AG04450 (cell line): Measurements from ENCODE around the gene MRPL33. TPM values are rescaled to one million over a fixed set of nuclear protein-coding genes. Genes with fewer than 3 reads are reported as not detected.

ENCODE experiments used
- CTCF ChIA-PET: fragments of 300-600, 350-600 bp; formaldehyde crosslinking; extraction: SDS; loops from one replicate; lab custom pipeline; 2022; ENCODE audit warnings: antibody characterized with exemption, inconsistent platforms; lab: Charles Lee
- POLR2A ChIA-PET: fragments of 350-600 bp; formaldehyde crosslinking; extraction: SDS; loops from one replicate; lab custom pipeline; 2021; ENCODE audit warnings: antibody characterized with exemption, inconsistent platforms; lab: Yijun Ruan, JAX
- DNase-seq: peaks from one replicate; pipeline ENCODE4 v3.0.0-alpha.2; 2011; ENCODE audit warnings: low read depth, low spot score
- H3K27ac ChIP-seq: one replicate; pipeline ENCODE4 v1.5.1; 2012; ENCODE audit warnings: low read depth, low read length, control low read depth
- H3K27me3 ChIP-seq: one replicate; pipeline ENCODE4 v1.6.0; 2012; ENCODE audit warnings: low read length; ENCODE audit not compliant: control insufficient read depth, insufficient read depth
- H3K4me3 ChIP-seq: 2 replicates; pipeline ENCODE4 v1.5.1; 2011; ENCODE audit warnings: mild to moderate bottlenecking, low read depth, low read length, control low read depth
- H3K9me3 ChIP-seq: 2 replicates; pipeline ENCODE4 v1.5.1; 2012; ENCODE audit warnings: low read length; ENCODE audit not compliant: control insufficient read depth, insufficient read depth
- CTCF ChIP-seq: IDR thresholded peaks from 2 replicates; pipeline ENCODE4 v1.5.1; 2011; ENCODE audit warnings: low read depth, low read length, control low read depth, inconsistent platforms
- polyA plus RNA-seq: library from polyadenylated mRNA; depleted of rRNA; stranded (reverse); fragments of >200 nt; gene quantifications from 2 replicates; pipeline ENCODE4 v1.2.3, GENCODE V29; 2011

MRPL33 gene
- polyA plus RNA-seq, 1 experiment, result 137 TPM

- Histone ChIP-seq H3K4me3 (no peak overlapping the region), H3K9me3 (no peaks in the 10 kb centered on the region), H3K27ac (peak overlapping the region; percentile 24), H3K27me3 (no peaks in the 10 kb centered on the region)
- no peak for TF ChIP-seq CTCF
- CTCF ChIA-PET, result interaction anchor here (0.7 to 1.7 kb wide), 6 partner anchors 12 to 360 kb away, joined by 3 to 4 read pairs (median 3); no protein-coding TSS in a partner anchor
- POLR2A ChIA-PET, result no interaction called here
- peak; percentile 21 for DNase-seq
These were observed 46.4 kb upstream of the MRPL33 start for GRCh38 chr2:27724905-27725701.

- POLR2A ChIA-PET, result no interaction called here
- Histone ChIP-seq H3K4me3 (no peak overlapping the region), H3K27me3 (no peaks in the 10 kb centered on the region), H3K9me3 (no peaks in the 10 kb centered on the region), H3K27ac (no peak overlapping the region)
- TF ChIP-seq CTCF, result no peak
- no peak for DNase-seq
- CTCF ChIA-PET, result no interaction called here
These were observed 44.3 kb upstream of the MRPL33 start for GRCh38 chr2:27727257-27727656.

GRCh38 chr2:27728081-27728858 lies 43.2 kb upstream of the MRPL33 start:
- no peak for DNase-seq
- no peaks in the 10 kb centered on the region for H3K9me3 ChIP-seq
- no peak for TF ChIP-seq CTCF
- CTCF ChIA-PET, result no interaction called here
- no peaks in the 10 kb centered on the region for H3K27me3 ChIP-seq
- H3K4me3 ChIP-seq, result no peak overlapping the region
- H3K27ac ChIP-seq, result peak overlapping the region; percentile 13
- POLR2A ChIA-PET, result interaction anchor here (0.6 kb wide), 1 partner anchor 552 kb away, joined by 8 read pairs; no protein-coding TSS in a partner anchor

- H3K9me3 ChIP-seq, result no peaks in the 10 kb centered on the region
- POLR2A ChIA-PET, result no interaction called here
- no peak overlapping the region for H3K4me3 ChIP-seq
- TF ChIP-seq CTCF, result no peak
- no peak for DNase-seq
- no peak overlapping the region for H3K27ac ChIP-seq
- CTCF ChIA-PET, result no interaction called here
- H3K27me3 ChIP-seq, result no peaks in the 10 kb centered on the region
These were observed 42.3 kb upstream of the MRPL33 start for GRCh38 chr2:27729198-27729597.

- Histone ChIP-seq H3K9me3 (no peaks in the 10 kb centered on the region), H3K27ac (no peak overlapping the region), H3K27me3 (no peaks in the 10 kb centered on the region), H3K4me3 (no peak overlapping the region)
- TF ChIP-seq CTCF, result no peak
- ChIA-PET CTCF (interaction anchor here (0.6 kb wide), 1 partner anchor 315 kb away, joined by 3 read pairs; no protein-coding TSS in a partner anchor), POLR2A (no interaction called here)
- no peak for DNase-seq
These were observed 41.9 kb upstream of the MRPL33 start for GRCh38 chr2:27729614-27730013.
